K562 (cell line): ENCODE data around the gene TAS1R3. TPM values are rescaled to one million over a fixed set of nuclear protein-coding genes. Genes with fewer than 3 reads are reported as not detected.

Experiments used
- ATF2 ChIP-seq: sonication (generic); formaldehyde crosslinking; IDR thresholded peaks from 2 replicates; pipeline ENCODE4 v1.8.1; 2022; ENCODE audit warnings: missing genetic modification reagents
- CXXC5 ChIP-seq: fragments of 250-450 bp; sonication (Bioruptor Pico); IDR thresholded peaks from 2 replicates; pipeline ENCODE4 v1.8.0; 2022; ENCODE audit warnings: inconsistent platforms, mild to moderate bottlenecking, moderate library complexity
- ELF4 ChIP-seq: fragments of 450-650 bp; formaldehyde crosslinking; IDR thresholded peaks from 2 replicates; pipeline ENCODE4 v1.4.0; 2022; ENCODE audit warnings: missing genetic modification characterization
- ESRRB ChIP-seq: fragments of 250-450 bp; sonication (Bioruptor Pico); IDR thresholded peaks from 2 replicates; pipeline ENCODE4 v1.5.0; 2020; ENCODE audit warnings: mild to moderate bottlenecking, moderate library complexity, borderline replicate concordance
- ETS2 ChIP-seq: IDR thresholded peaks from 2 replicates; pipeline ENCODE4 v1.6.1; 2016; ENCODE audit warnings: borderline replicate concordance, missing genetic modification characterization, mild to moderate bottlenecking, moderate library complexity, missing compliant biosample characterization; ENCODE audit not compliant: poor library complexity, severe bottlenecking
- HDAC3 ChIP-seq: fragments of 450-650 bp; IDR thresholded peaks from 2 replicates; pipeline ENCODE4 v1.6.1; 2018; ENCODE audit warnings: borderline replicate concordance, mild to moderate bottlenecking, moderate library complexity; ENCODE audit not compliant: partially characterized antibody
- HLTF ChIP-seq: fragments of 450-650 bp; IDR thresholded peaks from 2 replicates; pipeline ENCODE4 v1.6.1; 2016
- ILK ChIP-seq: fragments of 450-650 bp; IDR thresholded peaks from 2 replicates; pipeline ENCODE4 v1.6.1; 2016; ENCODE audit warnings: missing genetic modification characterization, low read depth, mild to moderate bottlenecking, missing compliant biosample characterization, moderate library complexity, borderline replicate concordance
- MYNN ChIP-seq, 2 experiments: sonication (generic); formaldehyde crosslinking in 1 of 2; IDR thresholded peaks; 2 replicates each; pipeline versions ENCODE4 v1.5.0 to v1.6.1; 2016 to 2020; ENCODE audit warnings: antibody characterized with exemption in 1 of 2, missing genetic modification reagents in 1 of 2
- NCOA2 ChIP-seq, 2 experiments: fragments of 450-650 bp; IDR thresholded peaks; 2 replicates each; pipeline ENCODE4 v1.6.1; 2018; ENCODE audit warnings: mild to moderate bottlenecking in 2 of 2, moderate library complexity in 1 of 2; ENCODE audit not compliant: partially characterized antibody in 2 of 2
- NFIC ChIP-seq: fragments of 450-650 bp; IDR thresholded peaks from 2 replicates; pipeline ENCODE4 v1.6.1; 2017; ENCODE audit warnings: mild to moderate bottlenecking, inconsistent platforms
- PRMT5 ChIP-seq: sonication (generic); formaldehyde crosslinking; IDR thresholded peaks from 2 replicates; pipeline ENCODE4 v1.5.0; 2020; ENCODE audit warnings: missing genetic modification reagents
- TEAD4 ChIP-seq, 2 experiments: sonication (generic) in 1 of 2; formaldehyde crosslinking in 1 of 2; IDR thresholded peaks; 2 replicates each; pipeline versions ENCODE4 v1.6.1 to v1.8.0; 2012 to 2022; ENCODE audit warnings: borderline replicate concordance in 1 of 2, inconsistent platforms in 1 of 2, low read length in 1 of 2, mild to moderate bottlenecking in 1 of 2, missing genetic modification reagents in 1 of 2
- ZNF124 ChIP-seq: sonication (generic); formaldehyde crosslinking; IDR thresholded peaks from 2 replicates; pipeline ENCODE4 v1.8.1; 2022; ENCODE audit warnings: missing genetic modification reagents
- ZNF165 ChIP-seq: fragments of 250-450 bp; sonication (Bioruptor Pico); IDR thresholded peaks from 2 replicates; pipeline ENCODE4 v1.4.0; 2020; ENCODE audit warnings: borderline replicate concordance
- ZNF263 ChIP-seq: sonication (generic); formaldehyde crosslinking; IDR thresholded peaks from 2 replicates; pipeline ENCODE4 v1.8.0; 2022; ENCODE audit warnings: mild to moderate bottlenecking, missing genetic modification reagents, borderline replicate concordance
- ZNF592 ChIP-seq: fragments of 450-650 bp; IDR thresholded peaks from 2 replicates; pipeline ENCODE4 v1.6.1; 2017; ENCODE audit warnings: antibody characterized with exemption, mild to moderate bottlenecking
- polyA plus RNA-seq, 8 experiments: library from polyadenylated mRNA; depleted of rRNA in 4 of 8; stranded (reverse) in 5 of 8; unstranded in 3 of 8; fragments of >200 nt; fragmentation: Nextera tagmentation in 2 of 8; fragmentation: Illumina TruSeq in 1 of 8; extraction: Ambion mirVana in 2 of 8; extraction: Trizol in 1 of 8; gene quantifications; 2 replicates each; pipeline versions ENCODE4 v1.2.1 to v1.2.3, GENCODE V29; 2011 to 2014; ENCODE audit warnings: inconsistent platforms in 1 of 8, missing spikeins in 1 of 8
- total RNA-seq, 7 experiments: library from RNA; depleted of rRNA in 6 of 7; stranded (reverse); fragments of >200 nt in 6 of 7; fragmentation: Illumina TruSeq in 2 of 7; extraction: Trizol in 2 of 7; gene quantifications; 2 replicates each; pipeline versions ENCODE4 v1.2.1 to v1.2.3, GENCODE V29; 2011 to 2021; ENCODE audit warnings: low replicate concordance in 1 of 7

The TAS1R3 gene
- total and polyA plus RNA-seq, 9 of the 15 experiments (the other 6 are each of a cell fraction or from before 2014, with no cell fraction given) = 0.07 to 0.13 TPM; not detected in 7

DNA sequence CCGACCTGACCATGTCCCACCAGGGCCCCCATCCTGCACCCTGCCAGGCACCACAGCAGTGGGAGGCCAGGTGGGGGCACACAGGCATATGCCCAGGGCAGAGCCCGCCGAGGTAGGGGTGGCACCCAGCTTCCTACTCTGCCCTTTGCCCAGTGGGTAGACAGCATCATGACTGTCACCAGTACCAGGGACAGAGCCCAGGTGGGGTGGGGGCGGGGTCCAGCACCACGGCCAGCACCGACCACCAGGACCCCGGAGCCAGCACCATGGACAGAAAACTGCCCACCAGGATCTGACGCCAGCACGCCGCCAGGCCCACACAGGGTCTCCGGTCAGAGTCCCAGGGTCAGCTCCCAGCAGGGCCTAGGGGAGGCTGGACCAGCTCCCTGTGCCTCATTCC lies 3.8 kb downstream of the TAS1R3 start (continued):
- TF ChIP-seq NFIC = no peak
- TF ChIP-seq ZNF124 (CRISPR knock-in tag) = no peak
- TF ChIP-seq ATF2 (CRISPR knock-in tag) = no peak
- no peak for TF ChIP-seq ELF4
- TF ChIP-seq TEAD4 (IDR thresholded peaks at IDR 0.05; ENCODE audit: low read length) = no peak
- TF ChIP-seq TEAD4 (CRISPR knock-in tag; IDR thresholded peaks at IDR 0.05; ENCODE audit: borderline replicate concordance) = no peak
- no peak for TF ChIP-seq ESRRB (CRISPR knock-in tag)
- TF ChIP-seq ZNF592 = no peak
- no peak for TF ChIP-seq CXXC5 (CRISPR knock-in tag)
- peak; percentile 43; the same call in 1 of the 2 replicates for TF ChIP-seq ZNF263 (CRISPR knock-in tag)
- TF ChIP-seq ETS2 (tag) = no peak
- no peak for TF ChIP-seq HDAC3
- no peak for TF ChIP-seq ILK
- TF ChIP-seq ZNF165 (CRISPR knock-in tag) = no peak
- TF ChIP-seq NCOA2 (IDR thresholded peaks at IDR 0.05; ENCODE audit: partially characterized antibody in 2 of 2) = no peak
- TF ChIP-seq MYNN (IDR thresholded peaks at IDR 0.05) = no peak; the same call in 1 of the 2 replicates
- TF ChIP-seq MYNN (CRISPR knock-in tag; IDR thresholded peaks at IDR 0.05) = peak; percentile 76
- TF ChIP-seq PRMT5 (CRISPR knock-in tag) = peak; percentile 90; the same call in 1 of the 2 replicates
- no peak for TF ChIP-seq HLTF
